Sigmoid colon (tissue), 4 donors: ENCODE results near the gene GMDS.

Experiments
- CTCF ChIP-seq, 4 experiments: fragments of 450-650 bp in 3 of 4; fragments of 200-600 bp in 1 of 4; IDR thresholded peaks; one replicate each; pipeline ENCODE4 v1.5.1; 2016 to 2019; ENCODE audit warnings: antibody characterized with exemption in 4 of 4, mild to moderate bottlenecking in 3 of 4, moderate library complexity in 2 of 4
- EP300 ChIP-seq, 4 donors: sonication (generic); formaldehyde crosslinking; IDR thresholded peaks; one replicate each; pipeline ENCODE4 v1.6.1; 2017; ENCODE audit warnings: antibody characterized with exemption in 4 of 4
- POLR2AphosphoS5 ChIP-seq, 4 donors: sonication (generic); formaldehyde crosslinking; IDR thresholded peaks; one replicate each; pipeline ENCODE4 v1.6.1; 2017; ENCODE audit warnings: antibody characterized with exemption in 4 of 4

DNA sequence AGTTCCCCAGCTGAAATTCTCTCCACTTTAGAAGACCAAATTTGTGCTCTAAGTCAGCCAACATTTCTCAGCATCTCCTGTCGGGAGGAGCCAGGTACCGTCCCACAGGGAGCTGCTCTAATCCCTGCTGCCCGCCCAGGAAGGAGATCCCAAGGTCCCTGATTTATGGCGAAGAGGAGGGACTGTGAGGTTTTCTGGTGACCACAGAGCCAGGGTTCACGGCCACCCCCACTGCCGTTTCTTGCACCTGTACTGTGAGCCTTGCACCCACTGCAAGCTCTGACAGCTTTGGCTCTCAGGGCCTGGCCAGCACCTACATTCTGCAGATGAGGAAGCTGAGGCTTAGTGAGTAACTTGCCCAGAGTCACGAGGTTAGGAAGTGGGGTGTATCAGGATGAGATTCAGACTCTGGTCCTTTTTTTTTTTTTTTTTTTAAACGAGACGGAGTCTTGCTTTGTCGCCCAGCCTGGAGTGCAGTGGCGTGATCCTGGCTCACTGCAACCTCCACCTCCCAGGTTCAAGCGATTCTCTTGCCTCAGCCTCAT is 600.8 kb downstream of the GMDS start:
- TF ChIP-seq CTCF (IDR thresholded peaks at IDR 0.05), result no peak
- no peak for TF ChIP-seq EP300 (IDR thresholded peaks at IDR 0.05)
- no peak for TF ChIP-seq POLR2AphosphoS5 (IDR thresholded peaks at IDR 0.05)
